ENCODE measurements around the gene SUPT5H. TPM values are rescaled to one million over a fixed set of nuclear protein-coding genes. Genes with fewer than 3 reads are reported as not detected.
A peak's percentile ranks its signal among the peaks of the same experiment; 100 is the strongest.

The SUPT5H gene
- total RNA-seq, 1 donor from 2014 or later = 126 TPM

DNA sequence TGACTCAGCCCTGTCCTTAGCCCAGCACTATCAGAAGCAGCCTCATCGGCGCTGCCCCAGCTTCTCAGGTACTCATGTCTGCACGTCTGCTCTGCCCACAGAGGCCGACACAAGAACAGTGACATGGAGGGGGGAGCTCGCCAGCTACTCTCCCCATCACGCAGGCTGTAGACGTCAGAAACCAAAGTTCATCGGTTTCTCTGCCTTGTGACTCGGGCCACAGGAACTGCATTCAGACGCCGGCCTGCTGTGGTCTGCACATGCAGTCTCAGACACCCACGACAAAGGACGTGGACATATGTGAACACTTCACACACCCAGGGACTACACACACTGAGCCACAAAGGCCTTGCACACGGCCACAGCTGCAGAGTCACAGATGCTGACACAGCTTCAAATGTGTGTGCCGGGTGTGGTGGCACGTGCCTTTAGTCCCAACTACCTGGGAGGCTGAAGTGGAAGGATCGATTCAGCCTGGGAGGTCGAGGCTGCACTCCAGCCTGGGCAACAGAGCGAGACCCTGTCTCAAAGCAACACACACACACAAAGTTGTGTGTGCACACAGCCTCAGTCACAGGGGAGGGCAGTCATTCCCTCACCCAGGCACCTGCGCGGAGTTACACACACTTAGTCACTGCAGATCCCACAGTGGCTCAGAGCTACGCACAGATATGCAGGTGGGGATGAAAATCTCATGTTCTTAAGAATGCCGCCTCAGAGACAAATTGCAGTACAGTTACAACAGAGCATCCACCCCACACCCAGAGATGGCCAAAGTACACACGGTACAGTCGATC is 43.6 kb upstream of the SUPT5H start:
- peak overlapping the region; percentile 54 for H3K4me3 ChIP-seq (ENCODE audit: low read depth, low read length)
- TF ChIP-seq, protein P1, sequence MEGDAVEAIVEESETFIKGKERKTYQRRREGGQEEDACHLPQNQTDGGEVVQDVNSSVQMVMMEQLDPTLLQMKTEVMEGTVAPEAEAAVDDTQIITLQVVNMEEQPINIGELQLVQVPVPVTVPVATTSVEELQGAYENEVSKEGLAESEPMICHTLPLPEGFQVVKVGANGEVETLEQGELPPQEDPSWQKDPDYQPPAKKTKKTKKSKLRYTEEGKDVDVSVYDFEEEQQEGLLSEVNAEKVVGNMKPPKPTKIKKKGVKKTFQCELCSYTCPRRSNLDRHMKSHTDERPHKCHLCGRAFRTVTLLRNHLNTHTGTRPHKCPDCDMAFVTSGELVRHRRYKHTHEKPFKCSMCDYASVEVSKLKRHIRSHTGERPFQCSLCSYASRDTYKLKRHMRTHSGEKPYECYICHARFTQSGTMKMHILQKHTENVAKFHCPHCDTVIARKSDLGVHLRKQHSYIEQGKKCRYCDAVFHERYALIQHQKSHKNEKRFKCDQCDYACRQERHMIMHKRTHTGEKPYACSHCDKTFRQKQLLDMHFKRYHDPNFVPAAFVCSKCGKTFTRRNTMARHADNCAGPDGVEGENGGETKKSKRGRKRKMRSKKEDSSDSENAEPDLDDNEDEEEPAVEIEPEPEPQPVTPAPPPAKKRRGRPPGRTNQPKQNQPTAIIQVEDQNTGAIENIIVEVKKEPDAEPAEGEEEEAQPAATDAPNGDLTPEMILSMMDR (conservative IDR thresholded peaks at IDR 0.05; ENCODE audit: low read depth, low read length) = no peak

DNA sequence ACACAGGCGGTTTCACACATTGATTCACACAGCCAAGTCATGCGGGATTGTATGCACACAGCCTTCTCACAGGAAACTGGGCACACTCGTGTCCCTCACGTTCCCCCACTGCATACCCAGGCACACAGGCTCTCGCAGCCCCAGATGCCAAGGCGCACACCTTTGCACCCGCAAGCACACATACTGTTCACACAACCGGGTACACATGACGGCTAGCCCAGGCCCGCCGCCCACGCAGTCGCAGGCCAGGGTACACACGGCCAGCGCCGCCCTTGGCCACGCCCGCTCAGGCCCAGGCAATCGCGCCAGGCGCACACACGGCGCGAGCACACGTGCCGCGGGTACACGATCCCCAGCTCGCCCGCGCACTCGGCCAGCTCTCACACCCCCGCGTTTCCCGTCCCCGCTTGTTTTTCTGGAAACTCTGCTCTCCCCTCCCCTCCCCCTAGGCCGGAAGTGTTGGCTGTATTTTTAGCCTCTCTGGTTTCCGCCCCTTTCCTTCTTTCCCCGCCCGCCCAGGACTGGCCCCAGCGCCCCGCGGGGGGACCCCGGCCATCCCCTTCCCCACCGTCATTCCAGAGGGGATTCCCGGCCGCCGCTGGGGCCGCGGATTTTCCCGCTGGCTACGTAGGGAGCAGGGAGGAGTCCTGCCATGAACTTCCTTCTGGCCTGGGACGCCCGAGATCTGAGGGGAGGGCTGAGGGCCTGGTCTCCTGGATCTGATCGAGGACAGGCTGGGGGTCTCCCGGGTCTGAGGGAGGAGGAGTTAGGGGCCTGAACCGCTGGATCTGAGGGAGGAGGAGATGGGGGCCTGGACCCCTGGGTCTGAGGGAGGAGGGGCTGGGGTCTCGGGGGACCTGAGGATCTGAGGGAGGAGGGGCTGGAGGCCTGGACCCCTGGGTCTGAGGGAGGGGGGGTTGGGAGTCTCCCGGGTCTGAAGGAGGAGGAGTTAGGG is 42.8 kb upstream of the SUPT5H start:
- peak overlapping the region; percentile 54 for H3K4me3 ChIP-seq (ENCODE audit: low read depth, low read length)
- DNase-seq (ENCODE audit: low read depth) = no peak
- TF ChIP-seq, protein P1 (conservative IDR thresholded peaks at IDR 0.05; ENCODE audit: low read depth, low read length) = no peak

More for the DNA sequence above, 43.6 kb upstream of the SUPT5H start:
- peak; percentile 80 for DNase-seq (ENCODE audit: low read depth)

DNA sequence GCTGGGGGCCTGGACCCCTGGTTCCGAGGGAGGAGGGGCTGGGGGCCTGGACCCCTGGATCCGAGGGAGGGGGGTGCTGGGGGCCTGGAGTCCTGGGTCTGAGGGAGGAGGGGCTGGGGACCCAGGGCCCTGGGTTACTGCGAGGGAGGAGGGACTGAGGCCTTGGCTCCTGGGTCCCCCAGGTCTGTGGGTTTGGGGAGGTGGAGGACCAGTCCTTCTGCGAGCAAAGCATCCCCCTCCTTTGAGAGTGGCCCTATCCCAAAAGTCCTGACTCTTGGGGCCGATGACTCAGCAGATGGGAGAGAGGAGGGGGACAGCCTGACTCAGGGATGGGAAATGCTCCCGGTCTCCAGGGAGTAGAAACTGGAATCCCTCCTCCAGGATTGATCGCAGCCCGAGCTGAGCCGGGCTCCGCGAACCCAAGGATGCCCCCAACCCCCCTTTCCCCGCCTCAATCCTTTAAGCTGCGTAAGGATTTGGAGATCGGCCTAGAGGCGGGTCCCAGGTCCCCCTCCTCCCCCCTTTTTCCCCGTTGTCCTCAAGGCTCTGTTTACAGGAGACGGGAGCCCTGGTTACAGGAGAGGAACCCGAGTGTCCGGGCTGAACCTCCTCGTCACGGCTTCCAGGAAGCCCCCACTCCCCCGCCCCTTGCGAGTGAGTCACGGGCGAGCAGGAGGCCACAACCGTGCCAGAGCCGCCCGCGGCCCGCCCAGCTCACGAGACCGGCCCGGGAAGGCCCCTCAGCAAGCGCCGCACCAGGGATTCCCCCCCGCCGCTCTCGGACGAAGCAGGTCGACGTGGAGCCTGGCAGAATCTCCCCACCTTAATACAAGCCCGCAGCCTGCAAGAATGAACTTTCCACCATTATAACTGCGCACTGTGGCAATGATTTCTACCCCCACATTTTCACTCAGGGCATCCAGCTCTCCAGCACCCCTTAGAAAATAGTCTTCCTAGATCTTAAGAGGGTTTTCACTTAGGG is 41.8 kb upstream of the SUPT5H start:
- peak overlapping the region; percentile 54 for H3K4me3 ChIP-seq (ENCODE audit: low read depth, low read length)
- DNase-seq (ENCODE audit: low read depth) = peak; percentile 78
- TF ChIP-seq, protein P1 (conservative IDR thresholded peaks at IDR 0.05; ENCODE audit: low read depth, low read length) = no peak

DNA sequence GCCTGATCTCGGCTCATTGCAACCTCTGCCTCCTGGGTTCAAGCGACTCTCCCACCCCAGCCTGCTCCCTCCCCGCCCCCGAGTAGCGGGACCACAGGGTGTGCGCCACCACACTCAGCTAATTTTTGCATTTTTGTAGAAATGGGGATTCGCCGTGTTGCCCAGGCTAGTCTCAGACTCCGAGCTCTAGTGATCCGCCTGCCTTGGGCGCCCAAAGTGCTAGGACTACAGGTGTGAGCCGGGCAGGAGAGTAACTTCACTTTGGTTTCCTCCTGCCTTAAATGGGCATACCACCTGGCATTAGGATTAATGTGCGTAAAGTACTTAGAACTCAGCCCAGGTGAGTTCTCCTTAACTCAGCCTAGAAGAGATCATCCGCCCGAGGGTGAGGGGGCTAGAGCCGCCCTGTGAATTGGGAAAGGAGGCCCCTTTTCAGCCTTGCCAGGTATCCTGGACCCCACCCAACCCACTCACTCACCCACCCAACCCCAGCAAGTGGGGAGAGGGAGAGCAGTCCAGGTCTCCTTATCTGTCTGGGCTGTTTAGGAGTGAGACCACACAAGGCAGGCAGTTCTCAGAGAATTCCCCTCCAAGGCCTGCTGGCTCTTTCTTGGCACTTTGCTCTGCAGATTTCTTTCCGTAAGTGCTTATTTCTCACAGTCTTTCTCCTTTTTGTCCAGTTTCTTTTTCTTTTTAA is 40.0 kb upstream of the SUPT5H start:
- TF ChIP-seq, protein P1 (conservative IDR thresholded peaks at IDR 0.05; ENCODE audit: low read depth, low read length) = no peak
- H3K4me3 ChIP-seq (ENCODE audit: low read depth, low read length) = no peak overlapping the region
- no peak for DNase-seq (ENCODE audit: low read depth)

DNA sequence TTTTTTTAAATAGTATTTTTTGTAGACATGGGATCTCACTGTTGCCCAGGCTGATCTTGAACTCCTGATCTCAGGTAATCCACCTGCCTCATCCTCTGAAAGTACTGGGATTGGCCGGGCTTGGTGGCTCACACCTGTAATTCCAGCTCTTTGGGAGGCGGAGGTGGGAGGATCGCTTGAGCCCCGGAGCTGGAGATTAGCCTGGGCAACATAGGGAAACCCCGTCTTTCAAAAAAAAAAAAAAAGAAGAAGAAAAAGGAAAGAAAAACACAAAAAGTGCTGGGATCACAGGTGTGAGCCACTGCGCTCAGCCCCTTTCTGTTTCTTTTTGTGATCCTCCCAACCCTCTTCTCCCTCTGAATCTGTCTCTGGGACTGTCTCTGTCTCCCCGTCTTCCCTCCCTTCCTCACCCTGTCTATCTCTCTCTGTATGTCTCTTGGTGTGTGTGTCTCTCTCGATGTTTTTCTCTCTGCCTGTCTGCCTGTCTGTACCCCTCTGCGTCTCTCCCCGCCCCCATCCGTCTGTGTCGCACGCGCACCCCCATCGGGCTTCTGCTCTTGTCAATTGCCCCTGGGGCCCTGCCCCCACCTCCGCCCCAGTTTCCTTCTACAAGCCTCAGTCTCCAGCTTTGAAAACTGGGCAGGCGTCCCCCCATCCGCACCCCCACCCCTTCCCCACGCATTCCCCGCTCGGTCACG is 39.3 kb upstream of the SUPT5H start:
- TF ChIP-seq, protein P1 (conservative IDR thresholded peaks at IDR 0.05; ENCODE audit: low read depth, low read length) = no peak
- no peak for DNase-seq (ENCODE audit: low read depth)
- peak overlapping the region; percentile 80 for H3K4me3 ChIP-seq (ENCODE audit: low read depth, low read length)
